ENCODE results near the gene SH2B2.

SH2B2 gene

DNA sequence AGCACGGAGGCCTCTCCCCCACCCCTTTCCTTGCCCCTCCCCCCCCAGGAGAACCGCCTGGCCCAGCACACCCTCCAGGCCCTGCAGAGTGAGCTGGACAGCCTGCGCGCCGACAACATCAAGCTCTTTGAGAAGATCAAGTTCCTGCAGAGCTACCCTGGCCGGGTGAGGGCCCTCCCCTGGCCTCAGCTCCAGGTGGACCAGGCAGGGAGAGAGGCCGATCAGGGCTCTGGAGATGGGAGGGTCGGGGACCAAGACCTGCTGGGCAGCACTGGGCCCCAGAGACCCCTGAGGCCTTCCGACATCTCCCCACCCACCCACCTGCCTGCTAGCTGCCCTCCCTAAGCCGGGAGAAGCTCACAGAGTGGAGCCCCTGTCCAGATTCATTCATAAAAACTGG lies 8.8 kb upstream of the SH2B2 start:
- H3K9me3 ChIP-seq (ENCODE audit: control insufficient read depth, insufficient read depth, low read length) = no peaks in the 10 kb centered on the region
- no CpG with 5 or more reads among the region's 10 CpGs for WGBS (ENCODE audit: insufficient coverage, insufficient read length)
- H3K36me3 ChIP-seq (ENCODE audit: control insufficient read depth, insufficient read depth, low read length) = no peaks in the 10 kb centered on the region
- no peak overlapping the region for H3K4me3 ChIP-seq (ENCODE audit: low read length)
- H3K4me1 ChIP-seq (ENCODE audit: control insufficient read depth, insufficient read depth, low read length) = peaks cover 3% of the 10 kb centered on the region
- DNase-seq (ENCODE audit: low read depth, low spot score) = no peak
- no peaks in the 10 kb centered on the region for H3K27me3 ChIP-seq (ENCODE audit: control insufficient read depth, insufficient read depth, low read length)
- H3K27ac ChIP-seq (ENCODE audit: low read length) = no peak overlapping the region

DNA sequence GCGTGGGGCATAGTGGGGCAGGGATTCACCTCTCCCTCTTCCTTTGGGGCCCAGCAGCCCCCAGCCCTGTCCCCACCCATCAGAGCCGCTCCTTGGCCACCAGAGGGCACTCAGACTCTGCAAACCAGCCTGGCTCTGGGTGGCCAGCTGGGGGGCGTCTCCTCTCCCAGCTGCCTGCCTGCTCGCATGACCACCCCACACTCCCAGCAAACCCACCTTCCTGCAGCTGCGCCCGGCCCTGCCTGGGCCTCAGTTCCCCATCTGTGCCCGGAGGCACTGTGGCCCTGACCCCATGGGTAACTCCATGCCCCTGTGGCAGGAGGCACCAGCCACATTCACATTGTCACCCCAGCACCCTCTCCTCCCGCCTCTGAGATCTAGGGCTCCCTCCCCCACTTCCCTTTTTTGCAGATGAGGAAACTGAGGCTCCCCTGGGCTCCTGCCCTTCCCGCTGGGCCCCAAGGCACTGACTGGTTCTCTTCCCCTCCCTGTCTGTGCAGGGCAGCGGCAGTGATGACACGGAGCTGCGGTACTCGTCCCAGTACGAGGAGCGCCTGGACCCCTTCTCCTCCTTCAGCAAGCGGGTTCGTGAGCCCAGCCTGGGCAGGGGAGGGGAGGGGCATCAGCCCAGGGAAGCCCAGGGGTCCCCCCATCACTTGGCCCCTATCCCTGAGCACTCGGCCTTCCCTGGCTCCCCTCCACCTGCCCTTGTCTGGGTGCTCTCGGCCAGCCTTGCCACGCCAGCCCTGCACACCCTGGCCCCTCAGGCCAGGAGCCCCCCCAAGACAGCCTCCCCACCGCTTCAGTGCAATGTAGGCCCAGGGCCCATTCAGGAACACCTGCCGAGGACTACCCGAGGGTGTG lies 6.9 kb upstream of the SH2B2 start:
- no peak for DNase-seq (ENCODE audit: low read depth, low spot score)
- Histone ChIP-seq H3K36me3 (ENCODE audit: control insufficient read depth, insufficient read depth, low read length) (no peaks in the 10 kb centered on the region), H3K4me3 (ENCODE audit: low read length) (no peak overlapping the region), H3K4me1 (ENCODE audit: control insufficient read depth, insufficient read depth, low read length) (peaks cover 3% of the 10 kb centered on the region), H3K27me3 (ENCODE audit: control insufficient read depth, insufficient read depth, low read length) (no peaks in the 10 kb centered on the region), H3K27ac (ENCODE audit: low read length) (no peak overlapping the region), H3K9me3 (ENCODE audit: control insufficient read depth, insufficient read depth, low read length) (no peaks in the 10 kb centered on the region)
- no CpG with 5 or more reads among the region's 23 CpGs for WGBS (ENCODE audit: insufficient coverage, insufficient read length)

DNA sequence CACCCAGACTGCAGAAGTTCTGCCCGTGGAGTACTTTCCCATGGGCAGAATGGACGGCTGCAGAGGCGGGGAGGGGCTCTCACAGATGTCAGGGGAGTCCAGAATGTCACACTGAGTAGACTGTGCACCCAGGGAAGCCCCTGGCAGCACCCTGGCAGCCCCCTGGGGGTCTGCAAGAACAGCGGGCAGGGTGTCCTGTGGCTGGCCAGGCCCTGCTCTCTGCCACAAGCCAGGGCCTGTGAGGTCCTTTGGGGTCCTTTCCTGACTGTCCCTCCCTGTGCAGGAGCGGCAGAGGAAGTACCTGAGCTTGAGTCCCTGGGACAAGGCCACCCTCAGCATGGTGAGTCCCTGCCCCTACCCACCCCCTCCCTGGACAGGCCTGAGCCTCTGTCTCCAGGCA lies 6.1 kb upstream of the SH2B2 start:
- no peaks in the 10 kb centered on the region for H3K36me3 ChIP-seq (ENCODE audit: control insufficient read depth, insufficient read depth, low read length)
- H3K27ac ChIP-seq (ENCODE audit: low read length) = no peak overlapping the region
- H3K4me1 ChIP-seq (ENCODE audit: control insufficient read depth, insufficient read depth, low read length) = peaks cover 3% of the 10 kb centered on the region
- DNase-seq (ENCODE audit: low read depth, low spot score) = no peak
- H3K27me3 ChIP-seq (ENCODE audit: control insufficient read depth, insufficient read depth, low read length) = no peaks in the 10 kb centered on the region
- WGBS (ENCODE audit: insufficient coverage, insufficient read length) = no CpG with 5 or more reads among the region's 5 CpGs
- no peaks in the 10 kb centered on the region for H3K9me3 ChIP-seq (ENCODE audit: control insufficient read depth, insufficient read depth, low read length)
- H3K4me3 ChIP-seq (ENCODE audit: low read length) = no peak overlapping the region

DNA sequence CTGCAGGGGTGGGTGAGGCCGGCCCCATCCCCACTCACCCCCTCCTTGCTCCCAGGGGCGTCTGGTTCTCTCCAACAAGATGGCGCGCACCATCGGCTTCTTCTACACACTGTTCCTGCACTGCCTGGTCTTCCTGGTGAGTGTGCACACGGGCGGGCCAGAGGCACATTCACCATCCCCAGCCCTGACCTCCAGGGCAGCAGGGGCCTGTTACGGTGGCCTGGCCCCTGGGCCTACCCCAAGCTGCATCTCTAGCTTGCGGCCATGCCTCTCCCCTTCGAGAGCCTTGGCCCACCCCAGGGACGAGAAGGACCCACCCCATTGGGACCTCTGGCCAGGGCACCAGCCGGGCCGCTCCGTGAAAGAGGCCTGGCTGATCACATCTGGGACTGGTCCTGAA lies 4.9 kb upstream of the SH2B2 start:
- no peaks in the 10 kb centered on the region; the same call in 1 of the 2 replicates for H3K36me3 ChIP-seq (ENCODE audit: control insufficient read depth, insufficient read depth, low read length)
- no peak overlapping the region for H3K27ac ChIP-seq (ENCODE audit: low read length)
- H3K4me3 ChIP-seq (ENCODE audit: low read length) = no peak overlapping the region
- WGBS (ENCODE audit: insufficient coverage, insufficient read length) = no CpG with 5 or more reads among the region's 14 CpGs
- DNase-seq (ENCODE audit: low read depth, low spot score) = no peak
- H3K27me3 ChIP-seq (ENCODE audit: control insufficient read depth, insufficient read depth, low read length) = no peaks in the 10 kb centered on the region
- no peaks in the 10 kb centered on the region for H3K9me3 ChIP-seq (ENCODE audit: control insufficient read depth, insufficient read depth, low read length)
- peaks cover 3% of the 10 kb centered on the region for H3K4me1 ChIP-seq (ENCODE audit: control insufficient read depth, insufficient read depth, low read length)

DNA sequence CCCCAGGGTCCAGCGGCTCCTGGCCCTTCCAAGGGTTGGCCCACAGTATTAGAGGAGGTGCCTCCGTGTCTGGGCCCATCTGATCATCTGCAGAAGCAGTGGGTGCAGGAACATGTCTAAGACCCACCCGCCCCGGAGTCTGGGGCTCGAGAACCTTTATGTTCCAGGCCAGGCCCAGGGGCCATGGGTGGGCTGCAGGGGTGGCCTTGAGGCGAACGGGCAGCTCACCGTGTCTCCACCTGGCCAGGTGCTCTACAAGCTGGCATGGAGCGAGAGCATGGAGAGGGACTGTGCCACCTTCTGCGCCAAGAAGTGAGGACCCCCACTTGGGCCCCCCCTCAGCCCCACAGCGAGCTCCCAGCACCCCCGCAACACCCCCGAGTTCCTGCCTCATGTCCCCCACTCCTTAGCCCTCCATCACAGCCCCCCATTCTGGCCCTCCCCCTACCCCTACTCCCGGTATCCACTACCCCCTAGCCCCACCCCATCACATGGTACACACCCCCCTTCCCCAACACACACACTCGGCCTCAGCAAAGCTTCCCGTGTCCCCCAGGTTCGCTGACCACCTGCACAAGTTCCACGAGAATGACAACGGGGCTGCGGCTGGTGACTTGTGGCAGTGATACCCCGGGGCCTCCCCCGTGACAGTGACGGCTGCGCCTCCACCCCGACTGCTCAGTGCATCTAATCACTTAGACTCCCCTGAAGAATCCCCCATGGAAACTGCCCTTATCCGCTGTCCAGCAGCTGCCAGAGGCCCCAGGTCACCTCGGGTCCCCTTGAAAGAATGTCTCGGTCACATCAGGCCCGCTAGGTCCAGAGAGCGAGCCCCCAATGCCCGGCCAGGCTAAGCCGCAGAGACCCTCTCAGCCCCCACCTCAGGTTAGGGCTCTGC lies 4.0 kb upstream of the SH2B2 start:
- no peaks in the 10 kb centered on the region; the same call in 1 of the 2 replicates for H3K36me3 ChIP-seq (ENCODE audit: control insufficient read depth, insufficient read depth, low read length)
- no peak overlapping the region for H3K4me3 ChIP-seq (ENCODE audit: low read length)
- no CpG with 5 or more reads among the region's 32 CpGs for WGBS (ENCODE audit: insufficient coverage, insufficient read length)
- DNase-seq (ENCODE audit: low read depth, low spot score) = no peak
- H3K4me1 ChIP-seq (ENCODE audit: control insufficient read depth, insufficient read depth, low read length) = peaks cover 3% of the 10 kb centered on the region
- H3K27me3 ChIP-seq (ENCODE audit: control insufficient read depth, insufficient read depth, low read length) = no peaks in the 10 kb centered on the region
- H3K9me3 ChIP-seq (ENCODE audit: control insufficient read depth, insufficient read depth, low read length) = no peaks in the 10 kb centered on the region
- no peak overlapping the region for H3K27ac ChIP-seq (ENCODE audit: low read length)

DNA sequence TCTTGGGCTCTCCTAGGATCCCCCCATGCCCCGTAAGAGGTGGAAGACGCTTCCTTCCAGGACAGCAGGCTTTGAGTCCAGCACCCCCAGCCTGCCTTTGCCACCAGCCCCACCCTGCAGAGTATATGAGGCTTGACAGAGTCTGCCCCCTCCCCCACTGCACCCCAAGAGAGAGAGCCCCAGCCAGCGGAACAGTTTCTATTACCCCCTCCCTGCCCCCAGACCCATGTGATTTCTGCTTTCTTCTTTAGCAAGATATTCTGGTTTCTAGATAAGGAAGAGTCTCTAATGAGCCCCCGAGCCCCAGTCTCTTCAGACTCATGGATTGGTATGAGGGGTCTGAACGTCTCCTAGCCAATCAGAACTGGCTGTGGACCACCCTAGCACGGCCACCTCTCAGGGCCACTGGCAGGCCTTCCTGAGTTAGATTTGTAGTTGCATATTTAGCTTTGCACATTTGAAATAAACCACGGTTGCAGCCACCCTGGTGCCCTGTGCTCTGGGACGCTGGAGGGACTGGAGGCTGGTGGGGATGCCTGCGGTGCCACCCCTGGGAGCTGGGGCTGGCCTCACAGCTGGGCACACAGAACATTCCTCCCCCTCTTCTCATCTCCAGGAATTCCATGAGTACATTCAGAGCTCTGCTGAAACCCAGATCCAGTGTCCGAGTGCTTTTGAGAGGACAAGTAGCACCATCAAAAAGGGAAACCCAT lies 3.0 kb upstream of the SH2B2 start:
- Histone ChIP-seq H3K9me3 (ENCODE audit: control insufficient read depth, insufficient read depth, low read length) (no peaks in the 10 kb centered on the region), H3K4me3 (ENCODE audit: low read length) (no peak overlapping the region), H3K36me3 (ENCODE audit: control insufficient read depth, insufficient read depth, low read length) (no peaks in the 10 kb centered on the region; the same call in 1 of the 2 replicates), H3K4me1 (ENCODE audit: control insufficient read depth, insufficient read depth, low read length) (peaks cover 3% of the 10 kb centered on the region), H3K27ac (ENCODE audit: low read length) (no peak overlapping the region), H3K27me3 (ENCODE audit: control insufficient read depth, insufficient read depth, low read length) (no peaks in the 10 kb centered on the region)
- no peak for DNase-seq (ENCODE audit: low read depth, low spot score)
- WGBS (ENCODE audit: insufficient coverage, insufficient read length) = no CpG with 5 or more reads among the region's 10 CpGs

DNA sequence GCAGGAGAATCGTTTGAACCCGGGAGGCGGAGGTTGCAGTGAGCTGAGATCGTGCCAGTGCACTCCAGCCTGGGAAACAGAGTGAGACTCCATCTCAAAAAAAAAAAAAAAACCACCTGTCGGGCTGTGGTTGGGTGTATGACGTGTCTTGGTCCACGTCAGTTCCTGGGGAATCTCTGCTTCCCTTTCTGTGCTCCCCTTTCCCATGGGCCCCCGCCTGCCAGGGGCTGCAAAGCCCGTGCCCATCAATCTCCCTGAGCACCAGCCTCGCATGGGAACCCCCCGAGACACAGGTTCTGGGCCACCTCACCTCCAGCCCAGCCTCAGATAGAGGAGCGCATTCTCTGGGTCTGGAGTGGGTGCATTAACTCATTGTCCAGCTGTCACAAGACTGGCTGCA lies 2.3 kb upstream of the SH2B2 start:
- DNase-seq (ENCODE audit: low read depth, low spot score) = no peak
- Histone ChIP-seq H3K4me1 (ENCODE audit: control insufficient read depth, insufficient read depth, low read length) (peaks cover 3% of the 10 kb centered on the region), H3K27me3 (ENCODE audit: control insufficient read depth, insufficient read depth, low read length) (no peaks in the 10 kb centered on the region), H3K36me3 (ENCODE audit: control insufficient read depth, insufficient read depth, low read length) (no peaks in the 10 kb centered on the region; the same call in 1 of the 2 replicates), H3K4me3 (ENCODE audit: low read length) (no peak overlapping the region), H3K9me3 (ENCODE audit: control insufficient read depth, insufficient read depth, low read length) (no peaks in the 10 kb centered on the region), H3K27ac (ENCODE audit: low read length) (no peak overlapping the region)
- no CpG with 5 or more reads among the region's 12 CpGs for WGBS (ENCODE audit: insufficient coverage, insufficient read length)

DNA sequence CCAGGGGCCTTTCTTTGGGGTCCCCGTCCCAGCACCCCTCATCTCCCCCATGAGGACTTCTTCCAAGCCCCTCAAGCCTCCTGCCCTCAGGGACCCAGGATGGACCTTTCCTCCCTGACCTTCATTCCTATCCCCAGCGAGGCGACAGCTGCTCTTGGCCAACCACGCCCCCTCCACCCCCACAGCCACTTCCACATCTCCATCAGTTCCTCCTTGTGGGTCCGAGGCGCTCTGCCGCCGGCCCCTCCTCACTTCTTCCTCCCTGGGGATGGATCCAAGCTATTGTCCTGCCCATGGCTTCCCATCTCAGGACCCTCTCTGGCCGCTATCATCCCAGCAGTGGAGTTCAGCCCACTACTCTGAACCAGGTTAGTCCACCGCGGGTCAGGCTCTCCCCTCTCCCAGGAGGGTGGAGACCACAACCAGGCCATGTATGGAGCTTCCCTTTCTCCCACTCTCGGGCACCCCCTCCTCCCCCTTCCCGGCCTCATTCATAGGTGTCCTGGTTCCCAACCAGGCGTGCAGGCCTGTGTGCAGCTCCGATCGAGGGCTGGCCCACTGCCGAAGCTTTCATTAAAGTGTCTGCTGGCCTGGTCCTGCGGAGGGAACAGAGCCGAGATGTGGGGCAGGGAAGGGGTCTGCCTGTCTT lies 1.7 kb upstream of the SH2B2 start:
- DNase-seq (ENCODE audit: low read depth, low spot score) = no peak

DNA sequence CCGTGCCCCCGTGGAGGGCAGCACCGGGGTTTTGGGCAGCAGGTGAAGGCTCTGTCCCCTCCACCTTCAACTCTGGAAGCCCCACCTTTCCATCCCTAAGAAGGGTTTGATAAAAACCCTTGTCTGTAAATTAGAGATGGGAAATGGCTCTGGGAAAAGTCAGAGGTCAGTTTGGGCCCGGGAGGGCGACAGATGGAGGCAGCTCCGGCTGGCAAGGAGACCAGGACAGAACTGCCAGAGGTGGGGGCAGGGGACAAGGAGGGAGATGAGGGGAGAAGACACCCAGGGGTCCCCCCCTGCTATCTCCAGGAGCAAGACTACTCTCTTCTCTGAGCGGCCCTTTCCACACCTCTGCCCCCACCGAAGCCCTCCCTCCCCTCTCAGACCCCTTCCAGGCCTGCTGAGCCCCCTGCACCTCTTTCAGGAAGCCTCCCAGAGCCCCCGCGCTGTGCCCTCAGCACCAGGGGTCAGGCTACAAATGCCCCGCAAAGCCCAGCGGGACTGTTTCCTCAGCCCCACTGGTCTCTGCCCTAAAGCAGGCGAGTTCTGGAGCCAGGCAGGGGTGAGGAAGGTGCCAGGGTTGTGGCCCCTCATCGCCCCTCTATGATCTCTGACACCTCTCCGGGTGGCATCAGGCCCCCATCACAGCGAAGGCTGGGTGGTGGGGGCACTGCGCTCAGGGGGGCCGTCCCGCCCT lies 980 bp upstream of the SH2B2 start:
- no peak for DNase-seq (ENCODE audit: low read depth, low spot score)

More for the DNA sequence above, 1.7 kb upstream of the SH2B2 start:
- Histone ChIP-seq H3K27ac (ENCODE audit: low read length) (no peak overlapping the region), H3K9me3 (ENCODE audit: control insufficient read depth, insufficient read depth, low read length) (no peaks in the 10 kb centered on the region), H3K27me3 (ENCODE audit: control insufficient read depth, insufficient read depth, low read length) (no peaks in the 10 kb centered on the region), H3K4me3 (ENCODE audit: low read length) (no peak overlapping the region), H3K36me3 (ENCODE audit: control insufficient read depth, insufficient read depth, low read length) (no peaks in the 10 kb centered on the region; the same call in 1 of the 2 replicates), H3K4me1 (ENCODE audit: control insufficient read depth, insufficient read depth, low read length) (no peaks in the 10 kb centered on the region)
- whole genome bisulfite sequencing (ENCODE audit: insufficient coverage, insufficient read length) = no CpG with 5 or more reads among the region's 19 CpGs

More for the DNA sequence above, 980 bp upstream of the SH2B2 start:
- Histone ChIP-seq H3K4me3 (ENCODE audit: low read length) (peak overlapping the region; percentile 60; the same call in 1 of the 2 replicates), H3K27ac (ENCODE audit: low read length) (no peak overlapping the region), H3K36me3 (ENCODE audit: control insufficient read depth, insufficient read depth, low read length) (no peaks in the 10 kb centered on the region; the same call in 1 of the 2 replicates), H3K9me3 (ENCODE audit: control insufficient read depth, insufficient read depth, low read length) (no peaks in the 10 kb centered on the region), H3K4me1 (ENCODE audit: control insufficient read depth, insufficient read depth, low read length) (no peaks in the 10 kb centered on the region), H3K27me3 (ENCODE audit: control insufficient read depth, insufficient read depth, low read length) (no peaks in the 10 kb centered on the region)
- WGBS (ENCODE audit: insufficient coverage, insufficient read length) = no CpG with 5 or more reads among the region's 19 CpGs

Data from iPS DF 6.9 (cell line).